ENCODE results near the gene ADAMTS18.

Gene ADAMTS18

DNA sequence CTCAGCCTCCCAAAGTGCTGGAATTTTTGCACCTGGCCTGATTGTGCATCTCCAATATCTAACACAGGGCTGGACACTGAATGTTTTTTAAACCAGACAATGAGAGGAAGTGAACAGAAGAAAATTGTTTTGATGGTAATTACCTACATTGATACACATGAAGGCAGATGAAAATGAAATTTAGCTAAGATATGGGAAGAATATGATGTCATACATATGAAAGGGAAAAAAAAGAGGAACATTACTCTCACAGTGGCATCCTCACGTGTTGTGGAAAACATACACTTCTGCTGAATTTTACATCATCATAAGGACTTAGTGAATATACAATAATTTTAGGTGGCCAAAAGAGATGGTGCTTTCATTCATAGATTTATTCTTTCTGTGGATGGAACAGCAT lies 124.0 kb downstream of the ADAMTS18 start:
- H3K36me3 ChIP-seq = no peaks in the 10 kb centered on the region
- no peak for TF ChIP-seq CTCF (IDR thresholded peaks at IDR 0.05)
- H3K4me1 ChIP-seq (ENCODE audit: control insufficient read depth in 1 of 2, insufficient read depth in 1 of 2, low read depth in 1 of 2, low read length in 1 of 2) = no peaks in the 10 kb centered on the region

DNA sequence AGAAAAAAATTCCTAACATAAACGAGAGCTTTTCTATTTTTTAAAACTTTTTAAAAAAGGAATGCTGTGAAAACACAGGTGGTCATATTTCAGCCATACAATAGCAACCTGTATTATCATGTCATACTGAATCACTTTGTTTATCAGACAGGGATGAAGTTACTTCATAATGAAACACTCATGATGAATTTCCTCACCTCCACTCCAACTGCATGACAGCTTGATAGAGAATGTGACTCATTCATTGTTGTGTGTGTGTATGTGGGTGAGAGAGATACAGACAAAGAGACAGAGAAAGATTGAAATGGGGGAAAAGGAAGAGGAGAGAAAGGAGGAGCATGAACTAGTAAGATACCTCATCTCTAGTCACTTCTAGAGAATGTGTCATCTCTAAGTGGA lies 126.7 kb downstream of the ADAMTS18 start:
- Histone ChIP-seq H3K4me1 (ENCODE audit: control insufficient read depth in 1 of 2, insufficient read depth in 1 of 2, low read depth in 1 of 2, low read length in 1 of 2) (no peaks in the 10 kb centered on the region), H3K4me3 (ENCODE audit: low read depth in 1 of 2, low read length in 1 of 2) (no peak overlapping the region), H3K36me3 (no peaks in the 10 kb centered on the region), H3K27me3 (no peaks in the 10 kb centered on the region), H3K9me3 (no peaks in the 10 kb centered on the region), H3K27ac (no peak overlapping the region)
- no peak for TF ChIP-seq CTCF (IDR thresholded peaks at IDR 0.05)

More for the DNA sequence above, 124.0 kb downstream of the ADAMTS18 start:
- Histone ChIP-seq H3K9me3 (no peaks in the 10 kb centered on the region), H3K27ac (no peak overlapping the region), H3K4me3 (ENCODE audit: low read depth in 1 of 2, low read length in 1 of 2) (no peak overlapping the region), H3K27me3 (no peaks in the 10 kb centered on the region)

DNA sequence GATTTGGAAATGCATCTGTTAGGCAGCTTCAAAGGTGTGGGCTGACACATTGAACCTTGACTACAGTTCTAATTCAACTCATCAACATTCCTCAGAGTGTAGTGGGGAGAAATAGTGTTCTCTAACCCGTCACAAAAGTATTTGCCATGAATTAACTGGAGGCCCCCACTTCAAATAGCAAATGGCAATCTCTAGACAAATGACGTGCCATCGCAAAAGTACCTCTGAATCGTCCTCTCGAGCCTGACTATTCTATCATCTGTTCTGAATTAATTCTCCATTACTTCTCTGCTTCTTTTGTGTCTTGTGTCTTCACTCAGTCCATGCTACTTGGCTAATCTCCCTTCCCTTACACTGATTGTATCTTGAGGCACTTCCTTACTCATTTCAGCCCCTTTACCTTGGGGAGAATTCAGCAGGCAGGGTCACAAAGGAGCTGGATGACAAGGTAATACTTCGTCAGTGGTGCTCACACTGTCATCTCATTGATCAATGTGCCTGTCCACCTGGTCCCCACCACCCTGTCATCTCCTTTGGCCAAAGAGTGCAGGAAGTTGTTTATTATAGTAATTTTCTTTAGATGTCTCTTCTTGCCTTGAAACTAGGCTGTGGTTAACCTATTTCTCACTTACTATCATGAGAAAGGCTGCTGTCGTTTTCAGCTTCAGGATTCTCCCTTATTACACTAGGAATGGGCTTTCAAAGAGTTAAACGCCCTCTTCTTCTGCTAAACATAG lies 127.2 kb downstream of the ADAMTS18 start:
- Histone ChIP-seq H3K9me3 (no peaks in the 10 kb centered on the region), H3K36me3 (no peaks in the 10 kb centered on the region), H3K27me3 (no peaks in the 10 kb centered on the region), H3K27ac (no peak overlapping the region), H3K4me1 (ENCODE audit: control insufficient read depth in 1 of 2, insufficient read depth in 1 of 2, low read depth in 1 of 2, low read length in 1 of 2) (no peaks in the 10 kb centered on the region), H3K4me3 (ENCODE audit: low read depth in 1 of 2, low read length in 1 of 2) (no peak overlapping the region)
- TF ChIP-seq CTCF (IDR thresholded peaks at IDR 0.05) = no peak

GRCh38 chr16:77306075-77306474 lies 128.8 kb downstream of the ADAMTS18 start:
- no peaks in the 10 kb centered on the region for H3K4me1 ChIP-seq (ENCODE audit: control insufficient read depth in 1 of 2, insufficient read depth in 1 of 2, low read depth in 1 of 2, low read length in 1 of 2)
- H3K36me3 ChIP-seq = no peaks in the 10 kb centered on the region
- no peaks in the 10 kb centered on the region for H3K9me3 ChIP-seq
- no peak overlapping the region for H3K4me3 ChIP-seq (ENCODE audit: low read depth in 1 of 2, low read length in 1 of 2)
- H3K27ac ChIP-seq = no peak overlapping the region
- no peaks in the 10 kb centered on the region for H3K27me3 ChIP-seq
- no peak for TF ChIP-seq CTCF (IDR thresholded peaks at IDR 0.05)

GRCh38 chr16:77304877-77305276 lies 130.0 kb downstream of the ADAMTS18 start:
- no peak overlapping the region for H3K27ac ChIP-seq
- no peaks in the 10 kb centered on the region for H3K9me3 ChIP-seq
- no peak overlapping the region for H3K4me3 ChIP-seq (ENCODE audit: low read depth in 1 of 2, low read length in 1 of 2)
- H3K4me1 ChIP-seq (ENCODE audit: control insufficient read depth in 1 of 2, insufficient read depth in 1 of 2, low read depth in 1 of 2, low read length in 1 of 2) = no peaks in the 10 kb centered on the region
- no peaks in the 10 kb centered on the region for H3K36me3 ChIP-seq
- no peak for TF ChIP-seq CTCF (IDR thresholded peaks at IDR 0.05)
- no peaks in the 10 kb centered on the region for H3K27me3 ChIP-seq

All from neutrophil (primary cell).